Natural killer cell (primary cell): ENCODE results near the gene CAND2. TPM values are rescaled to one million over a fixed set of nuclear protein-coding genes. Genes with fewer than 3 reads are reported as not detected.

ENCODE experiments used
- ATAC-seq, 3 donors: fragments of 150-1000 bp in 2 of 3; fragments of 200-7000 bp in 1 of 3; cut with Tn5 transposase; 1 replicate in 1 of 3; 2 replicates in 2 of 3; pipeline ENCODE4 v1.10.0; 2021; ENCODE audit warnings: mild to moderate bottlenecking in 2 of 3, moderate library complexity in 2 of 3
- DNase-seq, 2 donors: peaks; one replicate each; pipeline versions ENCODE4 v3.0.0 to v3.0.0-alpha.2; 2013 to 2021; ENCODE audit warnings: mixed read lengths in 1 of 2
- H3K27ac ChIP-seq: one replicate; pipeline ENCODE4 v1.5.1; 2013; ENCODE audit warnings: mild to moderate bottlenecking, low read length
- H3K27me3 ChIP-seq: one replicate; pipeline ENCODE4 v1.6.1; 2013; ENCODE audit warnings: low read length; ENCODE audit not compliant: control insufficient read depth, insufficient read depth
- H3K36me3 ChIP-seq: one replicate; pipeline ENCODE4 v1.6.1; 2013; ENCODE audit warnings: low read length; ENCODE audit not compliant: control insufficient read depth, insufficient read depth
- H3K4me1 ChIP-seq: one replicate; pipeline ENCODE4 v1.6.1; 2013; ENCODE audit warnings: low read length; ENCODE audit not compliant: control insufficient read depth, insufficient read depth
- H3K4me3 ChIP-seq: one replicate; pipeline ENCODE4 v1.5.1; 2013; ENCODE audit warnings: low read length
- H3K9me3 ChIP-seq: one replicate; pipeline ENCODE4 v1.6.1; 2013; ENCODE audit warnings: low read length; ENCODE audit not compliant: control insufficient read depth, insufficient read depth
- H3K27ac Mint-ChIP-seq, 2 donors: one replicate each; pipeline ENCODE4 v1.8.0; 2022; ENCODE audit warnings: mild to moderate bottlenecking in 2 of 2, mixed read lengths in 2 of 2, moderate library complexity in 1 of 2
- H3K27me3 Mint-ChIP-seq, 2 donors: one replicate each; pipeline ENCODE4 v1.8.0; 2022; ENCODE audit warnings: low read depth in 2 of 2, mixed read lengths in 2 of 2
- H3K36me3 Mint-ChIP-seq: one replicate; pipeline ENCODE4 v1.8.0; 2022; ENCODE audit warnings: mixed read lengths
- H3K4me1 Mint-ChIP-seq, 2 donors: one replicate each; pipeline ENCODE4 v1.8.0; 2022; ENCODE audit warnings: mixed read lengths in 2 of 2
- H3K4me3 Mint-ChIP-seq: one replicate; pipeline ENCODE4 v1.8.0; 2022; ENCODE audit warnings: mild to moderate bottlenecking, moderate library complexity, mixed read lengths
- H3K9me3 Mint-ChIP-seq, 2 donors: one replicate each; pipeline ENCODE4 v1.8.0; 2022; ENCODE audit warnings: mixed read lengths in 2 of 2
- CTCF ChIP-seq: fragments of 200-600 bp; IDR thresholded peaks from one replicate; pipeline ENCODE4 v1.8.0; 2022; ENCODE audit warnings: antibody characterized with exemption
- WGBS: methylation state at CpG from one replicate; pipeline ENCODE4 v1.1.7; 2013; ENCODE audit warnings: missing lambda C conversion rate; ENCODE audit not compliant: insufficient coverage; 5-methylcytosine and 5-hydroxymethylcytosine counted together
- intact Hi-C: fragments of 100-400 bp; cut with micrococcal nuclease; formaldehyde crosslinking; loops from one replicate; pipeline ENCODE4 v1.14.2; 2022
- total RNA-seq, 4 donors: library from RNA; stranded (reverse); fragments of 120-200 nt in 1 of 4; gene quantifications; one replicate each; pipeline versions ENCODE4 v1.2.3 to v1.2.4, GENCODE V29; 2013 to 2022

Gene CAND2
- total RNA-seq, 3 donors from 2014 or later (not counting 1 experiment from before 2014, with no cell fraction given) = 0.52 to 1.3 (median 1.2) TPM

DNA sequence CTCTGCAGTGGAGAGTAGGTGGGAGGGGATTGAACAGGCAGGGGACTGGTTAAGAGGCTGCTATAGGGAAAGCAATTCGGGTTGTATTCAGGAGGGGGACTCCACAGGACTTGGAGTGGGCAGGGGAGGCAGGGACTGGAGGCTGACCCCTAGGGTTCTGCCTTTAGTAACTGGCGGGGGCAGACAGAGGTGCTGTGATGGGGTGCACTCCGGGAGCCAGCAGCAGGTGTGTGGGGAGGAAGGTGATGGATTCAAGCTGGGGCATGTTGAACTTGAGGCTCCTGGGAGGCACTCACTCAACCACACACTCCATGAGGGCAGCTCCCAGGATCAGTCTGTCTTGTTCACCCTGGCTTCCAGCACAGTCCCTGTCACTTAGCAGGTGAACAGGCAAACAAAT lies 12.5 kb downstream of the CAND2 start:
- H3K27ac ChIP-seq = no peak overlapping the region
- peak overlapping the region in 1 of 2 donors; percentile 68 for H3K27ac Mint-ChIP-seq
- TF ChIP-seq CTCF = no peak
- H3K9me3 Mint-ChIP-seq = no peaks in the 10 kb centered on the region
- H3K36me3 ChIP-seq = no peaks in the 10 kb centered on the region
- DNase-seq = no peak
- 90% methylated on average over 3 of the region's 3 CpGs for WGBS
- H3K36me3 Mint-ChIP-seq = no peaks in the 10 kb centered on the region
- no peaks in the 10 kb centered on the region for H3K27me3 Mint-ChIP-seq
- H3K9me3 ChIP-seq = no peaks in the 10 kb centered on the region
- intact Hi-C loops = no loop called here
- ATAC-seq = no peak
- no peaks in the 10 kb centered on the region for H3K27me3 ChIP-seq
- H3K4me3 ChIP-seq = no peak overlapping the region
- peaks cover 0 to 13% of the 10 kb centered on the region in 2 donors for H3K4me1 Mint-ChIP-seq
- peak overlapping the region; percentile 73 for H3K4me3 Mint-ChIP-seq
- H3K4me1 ChIP-seq = peaks cover 10% of the 10 kb centered on the region

GRCh38 chr3:12809435-12809834 lies 13.0 kb downstream of the CAND2 start:
- Mint-ChIP-seq H3K36me3 (no peaks in the 10 kb centered on the region), H3K4me1 (peaks cover 0 to 13% of the 10 kb centered on the region in 2 donors), H3K9me3 (no peaks in the 10 kb centered on the region), H3K27ac (peak overlapping the region in 1 of 2 donors; percentile 68), H3K27me3 (no peaks in the 10 kb centered on the region), H3K4me3 (peak overlapping the region; percentile 73)
- Histone ChIP-seq H3K27ac (no peak overlapping the region), H3K27me3 (no peaks in the 10 kb centered on the region), H3K4me3 (no peak overlapping the region), H3K9me3 (no peaks in the 10 kb centered on the region), H3K36me3 (no peaks in the 10 kb centered on the region), H3K4me1 (peaks cover 10% of the 10 kb centered on the region)
- ATAC-seq (no peak), DNase-seq (no peak)
- WGBS = 97% methylated on average over 5 of the region's 5 CpGs
- intact Hi-C loops = no loop called here
- no peak for TF ChIP-seq CTCF

GRCh38 chr3:12810013-12810780 lies 13.7 kb downstream of the CAND2 start:
- Mint-ChIP-seq H3K4me1 (peaks cover 0 to 13% of the 10 kb centered on the region in 2 donors), H3K9me3 (no peaks in the 10 kb centered on the region), H3K27ac (peak overlapping the region in 1 of 2 donors; percentile 68), H3K36me3 (no peaks in the 10 kb centered on the region), H3K27me3 (no peaks in the 10 kb centered on the region), H3K4me3 (peak overlapping the region; percentile 73)
- ATAC-seq (peak; percentile 99 to 100 (median 99)), DNase-seq (peak; percentile 95 to 96)
- H3K9me3 ChIP-seq = no peaks in the 10 kb centered on the region
- intact Hi-C loops = loop anchor here (1.0 kb wide), 1 partner anchor 31 kb away; the partner anchor contains the start of gene RPL32
- under 1% methylated on average over 49 of the region's 50 CpGs for WGBS
- no peaks in the 10 kb centered on the region for H3K36me3 ChIP-seq
- TF ChIP-seq CTCF = peak; percentile 94
- H3K27ac ChIP-seq = no peak overlapping the region
- H3K4me3 ChIP-seq = peak overlapping the region; percentile 48
- peaks cover 10% of the 10 kb centered on the region for H3K4me1 ChIP-seq
- no peaks in the 10 kb centered on the region for H3K27me3 ChIP-seq
